Bronchial epithelial cell (primary cell): ENCODE results near the gene CUL7. TPM values are rescaled to one million over a fixed set of nuclear protein-coding genes. Genes with fewer than 3 reads are reported as not detected.
A peak's percentile ranks its signal among the peaks of the same experiment; 100 is the strongest.

Experiments
- DNase-seq: peaks from one replicate; pipeline ENCODE4 v3.0.0-alpha.2; 2010; ENCODE audit warnings: low read depth
- FAIRE-seq: peaks from 2 replicates; lab custom pipeline; 2011; peaks lifted over from hg19 to GRCh38; lab: Jason Lieb, UNC
- H3K27me3 ChIP-seq: 2 replicates; pipeline ENCODE4 v1.5.1; 2011; ENCODE audit warnings: low read length; ENCODE audit not compliant: control insufficient read depth, insufficient read depth
- H3K36me3 ChIP-seq: 2 replicates; pipeline ENCODE4 v1.5.1; 2011; ENCODE audit warnings: low read length; ENCODE audit not compliant: control insufficient read depth, insufficient read depth
- H3K4me3 ChIP-seq: 2 replicates; pipeline ENCODE4 v1.5.1; 2011; ENCODE audit warnings: mild to moderate bottlenecking, low read depth, low read length, control low read depth
- total RNA-seq: library from RNA; depleted of rRNA; stranded (reverse); fragments of >200 nt; gene quantifications from 2 replicates; pipeline ENCODE4 v1.2.1, GENCODE V29; 2014
- TF ChIP-seq, protein P1 (sequence below): IDR thresholded peaks from 2 replicates; pipeline ENCODE4 v1.5.1; 2011; ENCODE audit warnings: mild to moderate bottlenecking, moderate library complexity, low read length, control low read depth, inconsistent platforms; ENCODE audit not compliant: insufficient read depth, severe bottlenecking

The CUL7 gene
- total RNA-seq, 1 donor from 2014 or later = 20.5 TPM

DNA sequence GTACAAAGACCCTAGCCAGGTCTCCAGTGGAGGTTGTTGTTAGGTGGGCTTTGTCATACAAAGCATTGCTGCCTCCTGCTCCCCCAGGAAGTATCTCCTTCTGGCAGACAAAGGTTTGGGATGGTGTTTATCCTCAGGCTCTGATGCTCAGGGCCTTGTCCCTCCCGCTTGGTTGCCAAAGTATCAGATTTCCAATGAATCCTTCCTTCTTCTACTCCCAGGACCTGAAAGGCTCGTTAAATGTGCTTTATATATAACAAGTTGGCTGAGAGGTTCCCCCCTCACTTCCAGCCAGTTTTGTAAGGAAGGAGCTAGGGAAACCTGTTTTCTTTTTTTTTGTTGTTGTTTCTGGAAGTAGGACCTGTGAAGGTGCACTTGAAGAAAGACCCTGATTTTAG, 36.9 kb upstream of the CUL7 start:
- H3K4me3 ChIP-seq = no peak overlapping the region
- H3K36me3 ChIP-seq = no peaks in the 10 kb centered on the region
- no peaks in the 10 kb centered on the region for H3K27me3 ChIP-seq
- TF ChIP-seq, protein P1, sequence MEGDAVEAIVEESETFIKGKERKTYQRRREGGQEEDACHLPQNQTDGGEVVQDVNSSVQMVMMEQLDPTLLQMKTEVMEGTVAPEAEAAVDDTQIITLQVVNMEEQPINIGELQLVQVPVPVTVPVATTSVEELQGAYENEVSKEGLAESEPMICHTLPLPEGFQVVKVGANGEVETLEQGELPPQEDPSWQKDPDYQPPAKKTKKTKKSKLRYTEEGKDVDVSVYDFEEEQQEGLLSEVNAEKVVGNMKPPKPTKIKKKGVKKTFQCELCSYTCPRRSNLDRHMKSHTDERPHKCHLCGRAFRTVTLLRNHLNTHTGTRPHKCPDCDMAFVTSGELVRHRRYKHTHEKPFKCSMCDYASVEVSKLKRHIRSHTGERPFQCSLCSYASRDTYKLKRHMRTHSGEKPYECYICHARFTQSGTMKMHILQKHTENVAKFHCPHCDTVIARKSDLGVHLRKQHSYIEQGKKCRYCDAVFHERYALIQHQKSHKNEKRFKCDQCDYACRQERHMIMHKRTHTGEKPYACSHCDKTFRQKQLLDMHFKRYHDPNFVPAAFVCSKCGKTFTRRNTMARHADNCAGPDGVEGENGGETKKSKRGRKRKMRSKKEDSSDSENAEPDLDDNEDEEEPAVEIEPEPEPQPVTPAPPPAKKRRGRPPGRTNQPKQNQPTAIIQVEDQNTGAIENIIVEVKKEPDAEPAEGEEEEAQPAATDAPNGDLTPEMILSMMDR = no peak
- DNase-seq = peak; percentile 7
- no peak for FAIRE-seq

DNA sequence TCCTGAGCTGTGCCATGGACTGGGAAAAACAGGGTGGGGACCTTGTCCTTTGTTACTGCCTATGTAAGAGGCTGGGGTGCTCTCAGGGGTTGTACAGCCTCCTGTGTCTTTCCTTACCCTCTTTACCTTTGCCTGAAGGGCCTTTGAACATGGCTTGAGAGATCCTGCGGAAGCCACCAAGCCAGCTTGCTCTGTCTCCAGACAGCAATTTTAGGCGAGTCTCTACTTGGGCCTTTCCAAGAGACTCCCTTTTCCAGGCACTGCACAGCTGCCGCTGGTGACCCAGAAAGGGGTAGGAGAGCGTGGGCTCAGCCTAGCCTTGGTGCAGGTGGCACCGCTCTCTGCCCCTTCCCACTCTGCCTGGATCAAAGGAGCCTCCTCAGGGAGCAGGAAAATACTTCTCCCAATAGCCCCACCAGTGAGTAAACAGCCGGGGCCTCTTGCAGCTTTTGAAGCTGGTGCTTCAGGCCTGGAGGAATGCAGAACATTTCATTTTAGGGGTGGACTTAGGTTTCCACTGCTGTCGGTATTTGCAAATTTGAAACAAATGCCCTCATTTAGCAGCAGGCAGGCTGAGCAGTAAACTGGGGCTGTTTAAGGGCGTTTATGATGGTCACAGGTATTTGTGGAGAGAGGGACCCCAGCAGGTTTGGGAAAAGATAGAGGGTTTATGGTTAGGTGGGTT, 36.4 kb upstream of the CUL7 start:
- Histone ChIP-seq H3K4me3 (no peak overlapping the region), H3K27me3 (no peaks in the 10 kb centered on the region), H3K36me3 (no peaks in the 10 kb centered on the region)
- TF ChIP-seq, protein P1 = no peak
- FAIRE-seq = no peak
- peak; percentile 18 for DNase-seq

- Histone ChIP-seq H3K27me3 (no peaks in the 10 kb centered on the region), H3K36me3 (no peaks in the 10 kb centered on the region), H3K4me3 (no peak overlapping the region)
- TF ChIP-seq, protein P1 = no peak
- DNase-seq (no peak), FAIRE-seq (no peak)
Observed at GRCh38 chr6:43089467-43089866, 35.8 kb upstream of the CUL7 start.

DNA sequence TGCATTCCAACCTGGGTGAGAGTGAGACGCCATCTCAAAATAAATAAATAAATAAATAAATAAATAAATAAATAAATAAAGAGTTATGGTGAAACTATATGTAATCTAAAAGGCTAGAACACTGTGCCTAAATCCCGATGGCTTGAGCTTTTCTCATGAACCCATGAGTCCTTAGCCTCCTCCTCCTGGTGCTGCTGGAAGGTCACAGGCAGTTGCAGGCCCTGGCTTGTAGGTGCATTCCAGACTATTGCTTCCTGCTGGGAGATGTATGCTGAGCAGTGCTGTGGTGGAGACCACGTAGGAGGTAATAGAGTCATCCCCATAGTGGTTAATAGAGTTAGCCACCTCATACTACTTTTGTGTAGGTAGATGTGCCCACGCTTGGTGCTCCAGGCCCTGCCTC, 35.0 kb upstream of the CUL7 start:
- peak; percentile 98 for DNase-seq

DNA sequence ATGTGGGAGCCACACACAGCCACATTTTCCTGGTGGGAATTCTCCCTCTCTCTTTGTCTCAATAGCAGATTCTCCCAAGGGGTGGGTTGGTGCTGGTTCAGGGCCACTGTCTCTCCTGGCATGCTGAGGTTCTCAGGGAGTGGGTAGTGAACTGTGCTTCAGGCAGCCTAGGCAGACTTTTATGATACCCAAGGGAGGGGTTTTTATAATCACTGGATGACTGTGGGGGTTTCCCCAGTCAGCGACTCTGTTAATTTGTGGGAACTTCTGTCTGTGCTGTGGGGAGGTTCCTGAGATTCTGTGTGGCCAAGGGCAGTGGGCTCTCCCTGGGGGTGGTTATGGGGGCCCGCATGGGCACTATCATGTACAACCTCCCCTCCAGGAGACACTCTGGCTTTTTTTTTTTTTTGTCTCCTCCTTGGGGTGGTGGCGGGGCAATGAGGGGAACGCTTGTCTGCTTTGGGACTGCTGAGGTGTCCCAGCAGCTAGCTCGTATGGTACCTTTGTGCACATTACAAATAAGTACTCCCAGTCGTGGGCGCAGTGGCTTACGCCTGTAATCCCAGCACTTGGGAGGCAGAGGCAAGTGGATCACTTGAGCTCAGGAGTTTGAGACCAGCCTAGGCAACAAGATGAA, 32.5 kb upstream of the CUL7 start:
- FAIRE-seq (no peak), DNase-seq (no peak)
- Histone ChIP-seq H3K36me3 (no peaks in the 10 kb centered on the region), H3K4me3 (no peak overlapping the region), H3K27me3 (no peaks in the 10 kb centered on the region)
- TF ChIP-seq, protein P1 = no peak

More for the DNA sequence above, 35.0 kb upstream of the CUL7 start:
- TF ChIP-seq, protein P1 = no peak
- no peaks in the 10 kb centered on the region for H3K27me3 ChIP-seq
- FAIRE-seq = no peak
- no peaks in the 10 kb centered on the region for H3K36me3 ChIP-seq
- no peak overlapping the region for H3K4me3 ChIP-seq
